ENCODE results near the gene HMX2.
A peak's percentile ranks its signal among the peaks of the same experiment; 100 is the strongest.
"Not testable (repeated sequence)": the region's sequence is repeated elsewhere in the genome, so short reads cannot be mapped to it uniquely, and the experiment has no call there.

Gene HMX2

GRCh38 chr10:123154711-123155505, 7.0 kb downstream of the HMX2 start:
- H3K36me3 ChIP-seq (ENCODE audit: control insufficient read depth, insufficient read depth, low read length, severe bottlenecking) = peaks cover 28% of the 10 kb centered on the region
- H3K27me3 ChIP-seq (replicated peaks; ENCODE audit: control insufficient read depth, insufficient read depth, low read length) = peaks cover 29% of the 10 kb centered on the region
- peak; percentile 80 for DNase-seq (ENCODE audit: low read depth)
- H3K4me1 ChIP-seq (ENCODE audit: control insufficient read depth, insufficient read depth, low read length) = peaks cover 35% of the 10 kb centered on the region
- H3K4me3 ChIP-seq (ENCODE audit: low read length) = peak overlapping the region; percentile 97
- H3K9me3 ChIP-seq (ENCODE audit: control insufficient read depth, low read length) = no peaks in the 10 kb centered on the region
- H3K9ac ChIP-seq (ENCODE audit: low read length) = peak overlapping the region; percentile 98

GRCh38 chr10:123156078-123156477, 8.1 kb downstream of the HMX2 start:
- Histone ChIP-seq H3K4me1 (ENCODE audit: control insufficient read depth, insufficient read depth, low read length) (peaks cover 25% of the 10 kb centered on the region), H3K4me3 (ENCODE audit: low read length) (peak overlapping the region; percentile 97), H3K9ac (ENCODE audit: low read length) (no peak overlapping the region), H3K9me3 (ENCODE audit: control insufficient read depth, low read length) (no peaks in the 10 kb centered on the region), H3K36me3 (ENCODE audit: control insufficient read depth, insufficient read depth, low read length, severe bottlenecking) (peaks cover 37% of the 10 kb centered on the region), H3K27me3 (replicated peaks; ENCODE audit: control insufficient read depth, insufficient read depth, low read length) (peaks cover 19% of the 10 kb centered on the region)
- DNase-seq (ENCODE audit: low read depth) = peak; percentile 53

GRCh38 chr10:123157210-123157609, 9.3 kb downstream of the HMX2 start:
- Histone ChIP-seq H3K9me3 (ENCODE audit: control insufficient read depth, low read length) (no peaks in the 10 kb centered on the region), H3K36me3 (ENCODE audit: control insufficient read depth, insufficient read depth, low read length, severe bottlenecking) (peaks cover 49% of the 10 kb centered on the region), H3K27me3 (replicated peaks; ENCODE audit: control insufficient read depth, insufficient read depth, low read length) (peaks cover 7% of the 10 kb centered on the region), H3K4me1 (ENCODE audit: control insufficient read depth, insufficient read depth, low read length) (peaks cover 23% of the 10 kb centered on the region), H3K4me3 (ENCODE audit: low read length) (no peak overlapping the region), H3K9ac (ENCODE audit: low read length) (no peak overlapping the region)
- DNase-seq (ENCODE audit: low read depth) = peak; percentile 49

GRCh38 chr10:123158682-123159081, 10.7 kb downstream of the HMX2 start:
- H3K27me3 ChIP-seq (replicated peaks; ENCODE audit: control insufficient read depth, insufficient read depth, low read length) = no peaks in the 10 kb centered on the region
- no peak overlapping the region for H3K4me3 ChIP-seq (ENCODE audit: low read length)
- no peak overlapping the region for H3K9ac ChIP-seq (ENCODE audit: low read length)
- no peaks in the 10 kb centered on the region for H3K9me3 ChIP-seq (ENCODE audit: control insufficient read depth, low read length)
- peaks cover 23% of the 10 kb centered on the region for H3K4me1 ChIP-seq (ENCODE audit: control insufficient read depth, insufficient read depth, low read length)
- no peak for DNase-seq (ENCODE audit: low read depth)
- peaks cover 63% of the 10 kb centered on the region for H3K36me3 ChIP-seq (ENCODE audit: control insufficient read depth, insufficient read depth, low read length, severe bottlenecking)

GRCh38 chr10:123160311-123160980, 12.5 kb downstream of the HMX2 start:
- no peaks in the 10 kb centered on the region for H3K27me3 ChIP-seq (replicated peaks; ENCODE audit: control insufficient read depth, insufficient read depth, low read length)
- H3K9ac ChIP-seq (ENCODE audit: low read length) = no peak overlapping the region
- peaks cover 19% of the 10 kb centered on the region for H3K4me1 ChIP-seq (ENCODE audit: control insufficient read depth, insufficient read depth, low read length)
- H3K9me3 ChIP-seq (ENCODE audit: control insufficient read depth, low read length) = no peaks in the 10 kb centered on the region
- no peak for DNase-seq (ENCODE audit: low read depth)
- H3K4me3 ChIP-seq (ENCODE audit: low read length) = no peak overlapping the region
- peaks cover 81% of the 10 kb centered on the region for H3K36me3 ChIP-seq (ENCODE audit: control insufficient read depth, insufficient read depth, low read length, severe bottlenecking)

- Histone ChIP-seq H3K9me3 (ENCODE audit: control insufficient read depth, low read length) (no peaks in the 10 kb centered on the region), H3K4me1 (ENCODE audit: control insufficient read depth, insufficient read depth, low read length) (no peaks in the 10 kb centered on the region), H3K27me3 (replicated peaks; ENCODE audit: control insufficient read depth, insufficient read depth, low read length) (no peaks in the 10 kb centered on the region), H3K4me3 (ENCODE audit: low read length) (no peak overlapping the region), H3K9ac (ENCODE audit: low read length) (no peak overlapping the region), H3K36me3 (ENCODE audit: control insufficient read depth, insufficient read depth, low read length, severe bottlenecking) (peaks cover 69% of the 10 kb centered on the region)
- no peak for DNase-seq (ENCODE audit: low read depth)
Measured at GRCh38 chr10:123164319-123164718, 16.4 kb downstream of the HMX2 start.

GRCh38 chr10:123165445-123166072, 17.6 kb downstream of the HMX2 start:
- Histone ChIP-seq H3K27me3 (replicated peaks; ENCODE audit: control insufficient read depth, insufficient read depth, low read length) (no peaks in the 10 kb centered on the region), H3K9me3 (ENCODE audit: control insufficient read depth, low read length) (no peaks in the 10 kb centered on the region), H3K4me3 (ENCODE audit: low read length) (no peak overlapping the region), H3K9ac (ENCODE audit: low read length) (no peak overlapping the region), H3K4me1 (ENCODE audit: control insufficient read depth, insufficient read depth, low read length) (no peaks in the 10 kb centered on the region), H3K36me3 (ENCODE audit: control insufficient read depth, insufficient read depth, low read length, severe bottlenecking) (peaks cover 68% of the 10 kb centered on the region)
- DNase-seq (ENCODE audit: low read depth) = no peak

- H3K36me3 ChIP-seq (ENCODE audit: control insufficient read depth, insufficient read depth, low read length, severe bottlenecking) = peaks cover 57% of the 10 kb centered on the region
Measured at GRCh38 chr10:123166618-123167017, 18.7 kb downstream of the HMX2 start.

GRCh38 chr10:123170961-123171360, 23.0 kb downstream of the HMX2 start:
- no peak for DNase-seq (ENCODE audit: low read depth)
- Histone ChIP-seq H3K36me3 (ENCODE audit: control insufficient read depth, insufficient read depth, low read length, severe bottlenecking) (peaks cover 15% of the 10 kb centered on the region), H3K27me3 (replicated peaks; ENCODE audit: control insufficient read depth, insufficient read depth, low read length) (no peaks in the 10 kb centered on the region), H3K9me3 (ENCODE audit: control insufficient read depth, low read length) (no peaks in the 10 kb centered on the region), H3K4me1 (ENCODE audit: control insufficient read depth, insufficient read depth, low read length) (no peaks in the 10 kb centered on the region), H3K9ac (ENCODE audit: low read length) (no peak overlapping the region), H3K4me3 (ENCODE audit: low read length) (no peak overlapping the region)

More at GRCh38 chr10:123166618-123167017, 18.7 kb downstream of the HMX2 start:
- Histone ChIP-seq H3K4me1 (ENCODE audit: control insufficient read depth, insufficient read depth, low read length) (no peaks in the 10 kb centered on the region), H3K9me3 (ENCODE audit: control insufficient read depth, low read length) (no peaks in the 10 kb centered on the region), H3K9ac (ENCODE audit: low read length) (no peak overlapping the region), H3K4me3 (ENCODE audit: low read length) (no peak overlapping the region), H3K27me3 (replicated peaks; ENCODE audit: control insufficient read depth, insufficient read depth, low read length) (no peaks in the 10 kb centered on the region)
- DNase-seq (ENCODE audit: low read depth) = no peak

GRCh38 chr10:123171616-123172015, 23.7 kb downstream of the HMX2 start:
- H3K27me3 ChIP-seq (replicated peaks; ENCODE audit: control insufficient read depth, insufficient read depth, low read length); H3K9me3 ChIP-seq (ENCODE audit: control insufficient read depth, low read length); H3K9ac ChIP-seq (ENCODE audit: low read length); H3K4me3 ChIP-seq (ENCODE audit: low read length); DNase-seq (ENCODE audit: low read depth); H3K4me1 ChIP-seq (ENCODE audit: control insufficient read depth, insufficient read depth, low read length): not testable (repeated sequence)
- H3K36me3 ChIP-seq (ENCODE audit: control insufficient read depth, insufficient read depth, low read length, severe bottlenecking) = peaks cover 16% of the 10 kb centered on the region
